ENCODE measurements around the gene CBX2.
A peak's percentile ranks its signal among the peaks of the same experiment; 100 is the strongest.

CBX2 gene

GRCh38 chr17:79794659-79795511 lies 16.9 kb downstream of the CBX2 start:
- no peak overlapping the region for H3K4me3 ChIP-seq (ENCODE audit: low read depth, low read length)
- TF ChIP-seq CTCF (IDR thresholded peaks at IDR 0.05; ENCODE audit: insufficient read depth, low read depth, low read length, missing control alignments) = no peak
- DNase-seq (ENCODE audit: low read depth) = no peak

- no peak for DNase-seq (ENCODE audit: low read depth)
- H3K4me3 ChIP-seq (ENCODE audit: low read depth, low read length) = peak overlapping the region; percentile 92
- no peak for TF ChIP-seq CTCF (IDR thresholded peaks at IDR 0.05; ENCODE audit: insufficient read depth, low read depth, low read length, missing control alignments)
Observed at GRCh38 chr17:79795795-79796443, 18.0 kb downstream of the CBX2 start.

- peak overlapping the region; percentile 92 for H3K4me3 ChIP-seq (ENCODE audit: low read depth, low read length)
- no peak for DNase-seq (ENCODE audit: low read depth)
- no peak for TF ChIP-seq CTCF (IDR thresholded peaks at IDR 0.05; ENCODE audit: insufficient read depth, low read depth, low read length, missing control alignments)
Observed at GRCh38 chr17:79796444-79796762, 18.5 kb downstream of the CBX2 start.

GRCh38 chr17:79796763-79797491 lies 19.0 kb downstream of the CBX2 start, which contains the start of gene CBX8:
Gene CBX8 (minus strand): TSS chr17:79797077. CDS start chr17:79796998, 79 bp downstream.
- DNase-seq (ENCODE audit: low read depth) = peak; percentile 100
- H3K4me3 ChIP-seq (ENCODE audit: low read depth, low read length) = peak within 1 kb of the TSS; percentile 92
- no peak for TF ChIP-seq CTCF (IDR thresholded peaks at IDR 0.05; ENCODE audit: insufficient read depth, low read depth, low read length, missing control alignments)

GRCh38 chr17:79797492-79798298 lies 19.7 kb downstream of the CBX2 start:
- no peak for TF ChIP-seq CTCF (IDR thresholded peaks at IDR 0.05; ENCODE audit: insufficient read depth, low read depth, low read length, missing control alignments)
- peak overlapping the region; percentile 57 for H3K4me3 ChIP-seq (ENCODE audit: low read depth, low read length)
- DNase-seq (ENCODE audit: low read depth) = peak; percentile 41

Data from GM12865 (cell line).